Stomach (tissue), 4 donors: ENCODE data around the gene CACUL1.
"Not testable (repeated sequence)": the region's sequence is repeated elsewhere in the genome, so short reads cannot be mapped to it uniquely, and the experiment has no call there.

Experiments used
- EP300 ChIP-seq: sonication (generic); formaldehyde crosslinking; IDR thresholded peaks from one replicate; pipeline ENCODE4 v1.6.1; 2017; ENCODE audit warnings: antibody characterized with exemption
- POLR2A ChIP-seq, 4 donors: fragments of 450-650 bp; IDR thresholded peaks; one replicate each; pipeline ENCODE4 v1.6.1; 2016; ENCODE audit warnings: antibody characterized with exemption in 4 of 4, control low read depth in 2 of 4, mild to moderate bottlenecking in 1 of 4, moderate library complexity in 1 of 4
- TF ChIP-seq, protein P1 (sequence below), 7 experiments: fragments of 450-650 bp in 4 of 7; fragments of 200-600 bp in 3 of 7; sonication (generic) in 3 of 7; IDR thresholded peaks; one replicate each; pipeline ENCODE4 v1.5.1; 2016 to 2019; ENCODE audit warnings: antibody characterized with exemption in 7 of 7, control low read depth in 2 of 7, mild to moderate bottlenecking in 1 of 7

DNA sequence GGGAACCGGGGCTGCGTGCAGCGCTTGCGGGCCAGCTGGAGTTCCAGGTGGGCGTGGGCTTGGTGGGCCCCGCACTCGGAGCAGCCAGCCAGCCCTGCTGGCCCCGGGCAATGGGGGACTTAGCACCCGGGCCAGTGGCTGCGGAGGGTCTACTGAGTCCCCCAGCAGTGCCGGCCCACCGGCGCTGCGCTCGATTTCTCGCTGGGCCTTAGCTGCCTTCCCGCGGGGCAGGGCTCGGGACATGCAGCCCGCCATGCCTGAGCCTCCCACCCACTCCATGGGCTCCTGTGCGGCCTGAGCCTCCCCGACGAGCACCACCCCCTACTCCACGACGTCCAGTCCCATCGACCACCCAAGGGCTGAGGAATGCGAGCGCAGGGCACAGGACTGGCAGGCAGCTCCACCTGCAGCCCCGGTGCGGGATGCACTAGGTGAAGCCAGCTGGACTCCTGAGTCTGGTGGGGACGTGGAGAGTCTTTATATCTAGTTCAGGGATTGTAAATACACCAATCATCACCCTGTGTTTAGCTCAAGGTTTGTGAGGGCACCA, 28.2 kb upstream of the CACUL1 start:
- TF ChIP-seq, protein P1, sequence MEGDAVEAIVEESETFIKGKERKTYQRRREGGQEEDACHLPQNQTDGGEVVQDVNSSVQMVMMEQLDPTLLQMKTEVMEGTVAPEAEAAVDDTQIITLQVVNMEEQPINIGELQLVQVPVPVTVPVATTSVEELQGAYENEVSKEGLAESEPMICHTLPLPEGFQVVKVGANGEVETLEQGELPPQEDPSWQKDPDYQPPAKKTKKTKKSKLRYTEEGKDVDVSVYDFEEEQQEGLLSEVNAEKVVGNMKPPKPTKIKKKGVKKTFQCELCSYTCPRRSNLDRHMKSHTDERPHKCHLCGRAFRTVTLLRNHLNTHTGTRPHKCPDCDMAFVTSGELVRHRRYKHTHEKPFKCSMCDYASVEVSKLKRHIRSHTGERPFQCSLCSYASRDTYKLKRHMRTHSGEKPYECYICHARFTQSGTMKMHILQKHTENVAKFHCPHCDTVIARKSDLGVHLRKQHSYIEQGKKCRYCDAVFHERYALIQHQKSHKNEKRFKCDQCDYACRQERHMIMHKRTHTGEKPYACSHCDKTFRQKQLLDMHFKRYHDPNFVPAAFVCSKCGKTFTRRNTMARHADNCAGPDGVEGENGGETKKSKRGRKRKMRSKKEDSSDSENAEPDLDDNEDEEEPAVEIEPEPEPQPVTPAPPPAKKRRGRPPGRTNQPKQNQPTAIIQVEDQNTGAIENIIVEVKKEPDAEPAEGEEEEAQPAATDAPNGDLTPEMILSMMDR (IDR thresholded peaks at IDR 0.05): not testable (repeated sequence)
- not testable (repeated sequence) for TF ChIP-seq POLR2A (IDR thresholded peaks at IDR 0.05); EP300
